Measurements from ENCODE around the gene RAD51B.

- TF ChIP-seq POLR2AphosphoS5 (IDR thresholded peaks at IDR 0.05; ENCODE audit: low read depth, low read length) (no peak), POLR2A (IDR thresholded peaks at IDR 0.05; ENCODE audit: borderline replicate concordance, extremely low read depth, insufficient read depth, insufficient read length) (no peak), CTCF (IDR thresholded peaks at IDR 0.05 in 2 of 3, conservative IDR thresholded peaks at IDR 0.05 in 1 of 3; ENCODE audit: borderline replicate concordance in 1 of 3, insufficient read depth in 1 of 3, low read depth in 2 of 3, low read length in 2 of 3) (no peak), SIN3A (IDR thresholded peaks at IDR 0.05; ENCODE audit: low read depth) (no peak), EZH2phosphoT487 (IDR thresholded peaks at IDR 0.05; ENCODE audit: borderline replicate concordance) (no peak), YY1 (IDR thresholded peaks at IDR 0.05; ENCODE audit: extremely low read depth, insufficient replicate concordance, low read depth, low read length) (no peak), ZNF274 (IDR thresholded peaks at IDR 0.05; ENCODE audit: low read depth, low read length) (no peak), RAD21 (IDR thresholded peaks at IDR 0.05; ENCODE audit: low read depth) (no peak), ZBTB33 (IDR thresholded peaks at IDR 0.05; ENCODE audit: extremely low read depth, insufficient replicate concordance, low read length) (no peak), EGR1 (IDR thresholded peaks at IDR 0.05; ENCODE audit: low read depth) (no peak), EZH2 (IDR thresholded peaks at IDR 0.05) (no peak), FOSL1 (IDR thresholded peaks at IDR 0.05; ENCODE audit: low read depth) (no peak)
These were observed 754.1 kb downstream of the RAD51B start for GRCh38 chr14:68573722-68574121.

Measured in HCT116 (cell line).